Right atrium auricular region (tissue), 2 donors: ENCODE measurements around the gene BLVRB. TPM values are rescaled to one million over a fixed set of nuclear protein-coding genes. Genes with fewer than 3 reads are reported as not detected.
"Not testable (repeated sequence)": the region's sequence is repeated elsewhere in the genome, so short reads cannot be mapped to it uniquely, and the experiment has no call there.

Experiments
- DNase-seq: peaks from one replicate; pipeline ENCODE4 v3.0.0-alpha.2; 2019; ENCODE audit warnings: low spot score
- H3K27ac ChIP-seq, 2 donors: fragments of 200-600 bp; sonication (generic); 1 replicate in 1 of 2; 2 replicates in 1 of 2; pipeline ENCODE4 v1.5.1; 2016 to 2019
- H3K27me3 ChIP-seq, 2 donors: fragments of 200-600 bp; sonication (generic); one replicate each; pipeline versions ENCODE4 v1.5.1 to v1.6.0; 2017 to 2019
- H3K36me3 ChIP-seq: fragments of 200-600 bp; sonication (generic); one replicate; pipeline ENCODE4 v1.5.1; 2016
- H3K4me1 ChIP-seq, 2 donors: fragments of 200-600 bp; sonication (generic); one replicate each; pipeline versions ENCODE4 v1.5.1 to v1.6.0; 2017 to 2019
- H3K4me3 ChIP-seq, 2 donors: fragments of 200-600 bp; sonication (generic); 1 replicate in 1 of 2; 2 replicates in 1 of 2; pipeline ENCODE4 v1.5.1; 2017 to 2019; ENCODE audit warnings: mild to moderate bottlenecking in 1 of 2, moderate library complexity in 1 of 2
- H3K9me3 ChIP-seq, 2 donors: fragments of 200-600 bp; sonication (generic); one replicate each; pipeline ENCODE4 v1.5.1; 2019
- CTCF ChIP-seq, 2 donors: fragments of 200-600 bp; sonication (generic); IDR thresholded peaks; one replicate each; pipeline ENCODE4 v1.5.1; 2019; ENCODE audit warnings: antibody characterized with exemption in 2 of 2
- total RNA-seq, 2 donors: library from RNA; depleted of rRNA; stranded (reverse); fragments of >200 nt; gene quantifications; one replicate each; pipeline ENCODE4 v1.1.0, GENCODE V29; 2016

Gene BLVRB
- total RNA-seq, 2 donors from 2014 or later: 123 to 199 TPM

- no peak for TF ChIP-seq CTCF (IDR thresholded peaks at IDR 0.05)
- DNase-seq: no peak
- no peaks in the 10 kb centered on the region for H3K36me3 ChIP-seq
These were observed 28.8 kb upstream of the BLVRB start for GRCh38 chr19:40494191-40494838.

GRCh38 chr19:40493778-40494177 is 28.2 kb upstream of the BLVRB start:
- Histone ChIP-seq H3K4me1 (no peaks in the 10 kb centered on the region), H3K9me3 (no peaks in the 10 kb centered on the region), H3K27me3 (no peaks in the 10 kb centered on the region), H3K36me3 (no peaks in the 10 kb centered on the region), H3K4me3 (no peak overlapping the region), H3K27ac (no peak overlapping the region)
- DNase-seq: no peak
- TF ChIP-seq CTCF (IDR thresholded peaks at IDR 0.05): no peak

More at GRCh38 chr19:40494191-40494838, 28.8 kb upstream of the BLVRB start:
- Histone ChIP-seq H3K4me3 (no peak overlapping the region), H3K9me3 (no peaks in the 10 kb centered on the region), H3K27ac (no peak overlapping the region), H3K4me1 (no peaks in the 10 kb centered on the region), H3K27me3 (no peaks in the 10 kb centered on the region)

GRCh38 chr19:40492274-40492673 is 26.7 kb upstream of the BLVRB start:
- Histone ChIP-seq H3K4me1 (peaks cover 0 to 5% of the 10 kb centered on the region in 2 donors), H3K36me3 (no peaks in the 10 kb centered on the region), H3K27me3 (no peaks in the 10 kb centered on the region), H3K27ac (no peak overlapping the region), H3K4me3 (no peak overlapping the region), H3K9me3 (no peaks in the 10 kb centered on the region)
- DNase-seq: no peak
- no peak for TF ChIP-seq CTCF (IDR thresholded peaks at IDR 0.05)

- no peaks in the 10 kb centered on the region for H3K36me3 ChIP-seq
- H3K9me3 ChIP-seq: no peaks in the 10 kb centered on the region
- H3K27me3 ChIP-seq: no peaks in the 10 kb centered on the region
- H3K4me3 ChIP-seq: no peak overlapping the region
- H3K4me1 ChIP-seq: peaks cover 0 to 5% of the 10 kb centered on the region in 2 donors
- no peak for TF ChIP-seq CTCF (IDR thresholded peaks at IDR 0.05)
- DNase-seq: no peak
- H3K27ac ChIP-seq: no peak overlapping the region
These were observed 24.3 kb upstream of the BLVRB start for GRCh38 chr19:40489882-40490230.

GRCh38 chr19:40486017-40486416 is 20.5 kb upstream of the BLVRB start:
- Histone ChIP-seq H3K27me3 (no peaks in the 10 kb centered on the region), H3K36me3 (no peaks in the 10 kb centered on the region), H3K9me3 (no peaks in the 10 kb centered on the region), H3K4me3 (no peak overlapping the region), H3K4me1 (peaks cover 0 to 5% of the 10 kb centered on the region in 2 donors), H3K27ac (no peak overlapping the region)
- no peak for TF ChIP-seq CTCF (IDR thresholded peaks at IDR 0.05)
- DNase-seq: no peak

- not testable (repeated sequence) for H3K9me3 ChIP-seq, H3K4me3 ChIP-seq, H3K36me3 ChIP-seq, DNase-seq, H3K4me1 ChIP-seq, H3K27me3 ChIP-seq, H3K27ac ChIP-seq
These were observed 10.5 kb upstream of the BLVRB start for GRCh38 chr19:40475878-40476644.
